Calu3 (cell line): ENCODE measurements around the gene KIF17. TPM values are rescaled to one million over a fixed set of nuclear protein-coding genes. Genes with fewer than 3 reads are reported as not detected.

ENCODE experiments used
- BruUV-seq: library from RNA; stranded (reverse); fragments of 400-500 nt; replicated peaks from 2 replicates; lab custom pipeline; 2021; lab: Mats Ljungman, UMichigan
- CTCF ChIA-PET: fragments of 300-600 bp; sonication (Branson Sonifier 250); formaldehyde crosslinking; loops from one replicate; lab custom pipeline; 2022; ENCODE audit warnings: antibody characterized with exemption; lab: Charles Lee
- DNase-seq: peaks from one replicate; pipeline ENCODE4 v3.0.0; 2022
- H3K27ac Mint-ChIP-seq: one replicate; pipeline ENCODE4 v1.8.0; 2022; ENCODE audit warnings: mixed read lengths; ENCODE audit not compliant: unreplicated experiment
- H3K27me3 Mint-ChIP-seq: one replicate; pipeline ENCODE4 v1.8.0; 2022; ENCODE audit warnings: mixed read lengths; ENCODE audit not compliant: unreplicated experiment
- H3K36me3 Mint-ChIP-seq: one replicate; pipeline ENCODE4 v1.8.0; 2022; ENCODE audit warnings: mild to moderate bottlenecking, moderate library complexity, mixed read lengths; ENCODE audit not compliant: insufficient read depth, unreplicated experiment
- H3K4me1 Mint-ChIP-seq: one replicate; pipeline ENCODE4 v1.8.0; 2022; ENCODE audit warnings: mild to moderate bottlenecking, low read depth, mixed read lengths; ENCODE audit not compliant: unreplicated experiment
- H3K4me3 Mint-ChIP-seq: one replicate; pipeline ENCODE4 v1.8.0; 2022; ENCODE audit warnings: mild to moderate bottlenecking, low read depth, moderate library complexity, mixed read lengths; ENCODE audit not compliant: unreplicated experiment
- H3K9me3 Mint-ChIP-seq: one replicate; pipeline ENCODE4 v1.8.0; 2022; ENCODE audit warnings: low read depth, mixed read lengths; ENCODE audit not compliant: unreplicated experiment
- intact Hi-C: fragments of 100-400 bp; cut with micrococcal nuclease; formaldehyde crosslinking; loops from one replicate; pipeline ENCODE4 v1.10.0; 2022; ENCODE audit not compliant: unreplicated experiment
- total RNA-seq: library from RNA; stranded (reverse); gene quantifications from 2 replicates; pipeline ENCODE4 v1.2.3, GENCODE V29; 2022
- TF ChIP-seq, protein P1 (sequence below): fragments of 200-600 bp; IDR thresholded peaks from one replicate; pipeline ENCODE4 v1.8.0; 2022; ENCODE audit warnings: antibody characterized with exemption; ENCODE audit not compliant: unreplicated experiment

KIF17 gene
- total RNA-seq, 1 experiment from 2014 or later: not detected

DNA sequence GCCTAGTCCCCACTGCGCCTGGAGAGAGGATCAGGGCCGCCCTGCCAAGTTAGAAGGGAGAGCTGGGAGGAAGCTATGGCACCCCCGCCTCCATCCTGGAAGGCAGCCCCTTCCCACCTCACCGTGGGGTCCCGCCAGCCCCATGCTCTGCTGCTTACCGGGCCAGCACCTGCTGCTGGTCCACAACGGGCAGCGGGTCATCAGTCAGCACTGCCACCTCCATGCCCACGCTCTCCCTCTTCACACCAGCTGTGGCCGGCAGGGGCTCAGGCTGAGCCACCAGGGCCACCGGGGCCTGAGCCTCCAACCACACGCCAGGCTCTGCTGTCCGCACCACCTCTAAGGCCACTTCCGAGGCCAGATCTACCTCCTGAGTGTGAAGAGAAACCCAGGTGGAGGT lies 33.2 kb downstream of the KIF17 start:
- peaks cover 52% of the 10 kb centered on the region for H3K27me3 Mint-ChIP-seq
- intact Hi-C loops: no loop called here
- no peak overlapping the region for H3K27ac Mint-ChIP-seq
- H3K4me3 Mint-ChIP-seq: no peak overlapping the region
- TF ChIP-seq, protein P1, sequence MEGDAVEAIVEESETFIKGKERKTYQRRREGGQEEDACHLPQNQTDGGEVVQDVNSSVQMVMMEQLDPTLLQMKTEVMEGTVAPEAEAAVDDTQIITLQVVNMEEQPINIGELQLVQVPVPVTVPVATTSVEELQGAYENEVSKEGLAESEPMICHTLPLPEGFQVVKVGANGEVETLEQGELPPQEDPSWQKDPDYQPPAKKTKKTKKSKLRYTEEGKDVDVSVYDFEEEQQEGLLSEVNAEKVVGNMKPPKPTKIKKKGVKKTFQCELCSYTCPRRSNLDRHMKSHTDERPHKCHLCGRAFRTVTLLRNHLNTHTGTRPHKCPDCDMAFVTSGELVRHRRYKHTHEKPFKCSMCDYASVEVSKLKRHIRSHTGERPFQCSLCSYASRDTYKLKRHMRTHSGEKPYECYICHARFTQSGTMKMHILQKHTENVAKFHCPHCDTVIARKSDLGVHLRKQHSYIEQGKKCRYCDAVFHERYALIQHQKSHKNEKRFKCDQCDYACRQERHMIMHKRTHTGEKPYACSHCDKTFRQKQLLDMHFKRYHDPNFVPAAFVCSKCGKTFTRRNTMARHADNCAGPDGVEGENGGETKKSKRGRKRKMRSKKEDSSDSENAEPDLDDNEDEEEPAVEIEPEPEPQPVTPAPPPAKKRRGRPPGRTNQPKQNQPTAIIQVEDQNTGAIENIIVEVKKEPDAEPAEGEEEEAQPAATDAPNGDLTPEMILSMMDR: no peak
- no peak for DNase-seq
- no peaks in the 10 kb centered on the region for H3K4me1 Mint-ChIP-seq
- H3K9me3 Mint-ChIP-seq: no peaks in the 10 kb centered on the region
- no TSS peak for BruUV-seq
- CTCF ChIA-PET: interaction anchor here (0.5 kb wide), 1 partner anchor 188 kb away, joined by 3 read pairs; no protein-coding TSS in a partner anchor
- H3K36me3 Mint-ChIP-seq: no peaks in the 10 kb centered on the region

DNA sequence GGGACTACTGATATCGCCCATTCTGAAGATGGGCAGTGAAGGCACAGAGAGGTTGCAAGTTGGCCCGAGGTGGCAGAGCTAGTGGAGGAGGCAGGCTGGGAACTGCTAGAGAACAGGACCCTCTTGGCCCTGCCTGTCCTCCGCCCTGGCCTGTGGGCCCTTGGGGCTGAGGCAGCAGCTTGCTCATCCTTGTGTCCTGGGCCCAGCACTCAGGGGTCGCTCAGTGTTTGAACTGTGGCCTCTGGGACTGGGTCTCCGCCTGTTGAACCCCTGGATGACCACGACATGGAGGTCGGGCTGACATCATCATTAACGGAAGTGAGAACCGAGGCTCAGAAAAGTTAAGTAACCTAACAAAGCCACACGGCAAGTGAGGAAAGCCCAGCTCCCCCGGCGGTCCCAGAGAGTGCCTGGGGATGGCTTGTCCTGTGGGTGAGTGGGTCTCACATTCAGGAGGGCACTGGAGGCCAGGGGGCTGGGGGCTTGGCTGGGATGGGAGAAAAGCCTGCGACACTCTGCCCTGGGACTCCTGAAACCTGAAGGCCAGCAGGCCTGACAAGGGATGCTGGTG lies 33.7 kb downstream of the KIF17 start:
- no peaks in the 10 kb centered on the region for H3K9me3 Mint-ChIP-seq
- intact Hi-C loops: no loop called here
- H3K4me1 Mint-ChIP-seq: no peaks in the 10 kb centered on the region
- CTCF ChIA-PET: interaction anchor here (0.5 kb wide), 2 partner anchors 189 to 525 kb away, joined by 3 to 5 read pairs; no protein-coding TSS in a partner anchor
- no peak overlapping the region for H3K4me3 Mint-ChIP-seq
- TF ChIP-seq, protein P1: no peak
- H3K27ac Mint-ChIP-seq: no peak overlapping the region
- no TSS peak for BruUV-seq
- H3K27me3 Mint-ChIP-seq: peaks cover 57% of the 10 kb centered on the region
- no peaks in the 10 kb centered on the region for H3K36me3 Mint-ChIP-seq
- DNase-seq: no peak

DNA sequence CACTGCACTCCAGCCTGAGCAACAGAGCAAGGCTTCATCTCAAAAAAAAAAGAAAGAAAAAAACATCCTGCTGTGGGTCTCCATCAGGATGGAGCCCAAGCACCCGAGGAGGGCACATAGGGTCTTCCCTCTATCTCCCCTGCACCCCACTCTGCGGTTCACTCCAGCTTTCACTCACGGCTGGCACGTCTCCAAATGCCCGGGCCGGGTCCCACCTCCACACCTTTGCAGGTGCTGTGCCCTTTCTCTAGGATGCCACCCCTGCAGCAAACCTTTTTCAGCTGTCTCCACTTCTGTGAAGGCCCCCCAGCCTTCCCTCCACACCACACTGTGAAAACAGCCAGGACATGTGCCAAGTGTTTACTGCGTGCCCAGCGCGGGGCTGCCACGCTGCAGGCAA lies 34.2 kb downstream of the KIF17 start:
- peaks cover 63% of the 10 kb centered on the region for H3K27me3 Mint-ChIP-seq
- no peaks in the 10 kb centered on the region for H3K36me3 Mint-ChIP-seq
- TF ChIP-seq, protein P1: no peak
- no peak for DNase-seq
- H3K27ac Mint-ChIP-seq: no peak overlapping the region
- CTCF ChIA-PET: interaction anchor here (0.5 kb wide), 1 partner anchor 526 kb away, joined by 5 read pairs; no protein-coding TSS in a partner anchor
- intact Hi-C loops: no loop called here
- no peaks in the 10 kb centered on the region for H3K4me1 Mint-ChIP-seq
- BruUV-seq: no TSS peak
- H3K4me3 Mint-ChIP-seq: no peak overlapping the region
- H3K9me3 Mint-ChIP-seq: no peaks in the 10 kb centered on the region

DNA sequence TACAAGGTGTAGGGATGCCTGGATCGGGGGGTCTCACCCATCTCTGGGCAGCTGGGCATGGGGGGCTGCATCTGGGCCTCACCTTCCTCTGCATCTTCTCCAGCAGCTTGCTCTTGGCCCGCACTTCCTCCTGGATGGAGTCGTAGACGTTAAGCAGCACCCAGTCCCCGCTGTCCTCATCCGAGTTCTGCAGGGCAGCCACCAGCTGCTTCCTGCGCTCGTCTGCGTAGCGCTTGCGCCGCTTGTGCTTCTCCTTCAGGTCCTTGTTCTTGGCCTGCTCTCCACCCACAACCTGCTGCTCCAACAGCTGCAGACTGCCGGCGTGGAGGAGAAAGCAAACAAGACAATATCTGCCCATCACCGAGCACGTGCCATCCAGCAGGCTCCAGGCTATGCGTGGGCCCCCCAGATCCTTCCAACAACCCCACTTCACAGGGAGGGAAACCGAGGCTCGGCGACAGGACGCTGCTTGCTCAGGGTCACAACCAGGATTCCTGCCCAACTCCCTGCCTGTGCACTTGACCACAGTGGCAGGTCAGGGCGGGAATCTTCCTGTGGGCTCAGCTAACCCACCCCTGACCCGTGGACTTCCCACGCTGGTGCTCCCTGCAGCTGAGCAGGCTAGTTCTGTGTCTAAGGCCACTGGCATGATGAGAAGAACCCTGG lies 35.1 kb downstream of the KIF17 start:
- intact Hi-C loops: no loop called here
- Mint-ChIP-seq H3K4me1 (no peaks in the 10 kb centered on the region), H3K27me3 (peaks cover 72% of the 10 kb centered on the region), H3K36me3 (no peaks in the 10 kb centered on the region), H3K27ac (no peak overlapping the region), H3K4me3 (no peak overlapping the region), H3K9me3 (no peaks in the 10 kb centered on the region)
- TF ChIP-seq, protein P1: no peak
- no peak for DNase-seq
- CTCF ChIA-PET: no interaction called here
- no TSS peak for BruUV-seq
